Mucosa of stomach (tissue), 1 donor: Measurements from ENCODE around the gene SLC9A1.

Source experiments
- H3K27me3 ChIP-seq: one replicate; pipeline ENCODE4 v1.7.0; 2013; ENCODE audit warnings: mild to moderate bottlenecking, low read length; ENCODE audit not compliant: control insufficient read depth, insufficient read depth
- H3K36me3 ChIP-seq: one replicate; pipeline ENCODE4 v1.7.0; 2013; ENCODE audit warnings: low read length; ENCODE audit not compliant: control insufficient read depth, insufficient read depth
- H3K4me1 ChIP-seq: one replicate; pipeline ENCODE4 v1.7.0; 2013; ENCODE audit warnings: mild to moderate bottlenecking, low read length; ENCODE audit not compliant: control insufficient read depth, insufficient read depth
- H3K4me3 ChIP-seq: one replicate; pipeline ENCODE4 v1.7.0; 2013; ENCODE audit warnings: low read length
- H3K9ac ChIP-seq: one replicate; pipeline ENCODE4 v1.7.0; 2013; ENCODE audit warnings: mild to moderate bottlenecking, low read length, moderate library complexity
- H3K9me3 ChIP-seq: one replicate; pipeline ENCODE4 v1.7.0; 2013; ENCODE audit warnings: mild to moderate bottlenecking, low read length, moderate library complexity; ENCODE audit not compliant: control insufficient read depth
- donor health status: Pancreatic carcinoma.

Gene SLC9A1

GRCh38 chr1:27111626-27112573 is 43.0 kb downstream of the SLC9A1 start:
- peaks cover 64% of the 10 kb centered on the region for H3K4me1 ChIP-seq
- H3K9ac ChIP-seq = peak overlapping the region; percentile 5
- H3K27me3 ChIP-seq = no peaks in the 10 kb centered on the region
- H3K4me3 ChIP-seq = no peak overlapping the region
- peaks cover 18% of the 10 kb centered on the region for H3K36me3 ChIP-seq
- no peaks in the 10 kb centered on the region for H3K9me3 ChIP-seq

DNA sequence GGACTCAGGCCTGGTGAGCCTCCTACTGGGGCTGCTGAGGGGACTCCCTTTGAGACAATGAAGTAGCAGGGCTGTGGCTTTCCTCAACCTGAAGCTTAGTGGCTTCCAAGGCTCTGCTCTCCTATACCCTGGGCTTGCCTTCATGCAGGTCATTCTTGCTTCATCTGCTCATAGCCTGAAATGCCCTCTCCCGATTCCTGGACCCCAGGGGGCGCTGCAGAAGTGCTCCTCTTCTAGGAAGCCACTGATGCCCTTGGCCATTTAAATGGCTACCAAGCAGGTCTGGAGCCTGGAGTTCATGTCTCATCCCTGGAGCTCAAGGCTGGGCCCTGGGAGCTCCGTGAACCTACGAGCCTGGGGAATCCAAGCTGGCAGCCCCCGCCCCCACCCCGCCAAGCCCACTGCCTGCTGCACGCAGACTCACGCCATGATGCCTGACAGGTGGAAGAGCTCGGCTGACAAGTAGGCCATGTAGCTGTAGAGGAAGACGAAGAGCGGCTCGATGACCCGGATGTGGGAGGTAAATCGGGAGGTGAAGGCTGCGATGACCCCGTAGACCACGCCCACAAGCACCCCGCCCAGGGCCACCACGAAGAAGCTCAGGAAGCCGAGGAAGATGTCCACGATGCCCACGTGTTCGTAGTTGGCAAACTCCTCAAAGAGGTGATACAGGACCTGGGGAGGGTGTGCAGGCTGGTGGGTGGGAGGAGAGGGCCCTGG is 45.7 kb downstream of the SLC9A1 start:
- peaks cover 43% of the 10 kb centered on the region for H3K4me1 ChIP-seq
- no peaks in the 10 kb centered on the region for H3K9me3 ChIP-seq
- H3K9ac ChIP-seq = no peak overlapping the region
- no peaks in the 10 kb centered on the region for H3K27me3 ChIP-seq
- H3K36me3 ChIP-seq = peaks cover 30% of the 10 kb centered on the region
- no peak overlapping the region for H3K4me3 ChIP-seq

DNA sequence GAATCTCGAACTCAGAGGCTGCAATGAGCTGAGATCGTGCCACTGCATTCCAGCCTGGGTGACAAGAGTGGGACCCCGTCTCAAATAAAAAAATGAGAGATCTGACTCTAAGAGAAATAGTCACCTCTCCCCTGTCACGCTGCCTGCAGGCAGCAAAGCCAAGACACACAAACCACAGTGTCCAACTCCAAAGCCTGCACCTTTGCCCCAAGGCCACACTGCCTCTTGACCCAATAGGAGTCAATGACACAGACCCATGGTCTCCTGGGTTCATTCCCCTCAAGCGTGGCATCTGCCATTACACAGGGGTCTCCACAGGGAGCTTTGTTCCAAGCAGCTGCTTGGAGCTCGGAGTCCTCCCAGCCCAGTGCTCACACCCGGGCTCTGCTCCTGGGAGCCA is 46.3 kb downstream of the SLC9A1 start:
- no peaks in the 10 kb centered on the region for H3K27me3 ChIP-seq
- peaks cover 28% of the 10 kb centered on the region for H3K36me3 ChIP-seq
- no peak overlapping the region for H3K4me3 ChIP-seq
- H3K9ac ChIP-seq = no peak overlapping the region
- H3K4me1 ChIP-seq = peaks cover 38% of the 10 kb centered on the region
- no peaks in the 10 kb centered on the region for H3K9me3 ChIP-seq

- no peaks in the 10 kb centered on the region for H3K27me3 ChIP-seq
- no peak overlapping the region for H3K9ac ChIP-seq
- H3K4me1 ChIP-seq = peaks cover 28% of the 10 kb centered on the region
- H3K9me3 ChIP-seq = no peaks in the 10 kb centered on the region
- no peak overlapping the region for H3K4me3 ChIP-seq
- H3K36me3 ChIP-seq = peaks cover 31% of the 10 kb centered on the region
These were observed 48.2 kb downstream of the SLC9A1 start for GRCh38 chr1:27106561-27107323.

GRCh38 chr1:27105018-27105417 is 49.9 kb downstream of the SLC9A1 start:
- Histone ChIP-seq H3K4me1 (peaks cover 37% of the 10 kb centered on the region), H3K9me3 (no peaks in the 10 kb centered on the region), H3K4me3 (no peak overlapping the region), H3K27me3 (no peaks in the 10 kb centered on the region), H3K9ac (no peak overlapping the region), H3K36me3 (peaks cover 48% of the 10 kb centered on the region)

DNA sequence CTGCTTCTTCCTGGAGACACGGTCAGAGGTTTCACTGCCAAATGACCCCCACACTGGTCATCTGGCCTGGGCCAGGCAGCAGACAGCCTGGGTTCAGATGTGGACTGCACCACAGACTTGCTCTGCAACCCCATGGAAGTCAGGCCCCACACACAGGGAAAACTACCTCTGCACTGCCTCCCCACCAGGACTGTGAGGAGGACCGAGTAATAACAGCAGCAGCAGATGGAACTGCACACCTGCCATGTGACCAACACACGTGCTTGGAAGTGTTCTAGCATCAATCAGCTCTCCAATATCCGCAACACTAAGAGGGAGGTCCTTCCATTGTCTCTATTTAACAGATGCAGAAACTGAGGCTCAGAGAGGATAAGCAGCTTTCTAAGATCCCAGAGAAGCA is 51.4 kb downstream of the SLC9A1 start:
- H3K4me1 ChIP-seq = peaks cover 52% of the 10 kb centered on the region
- peaks cover 57% of the 10 kb centered on the region for H3K36me3 ChIP-seq
- H3K9ac ChIP-seq = no peak overlapping the region
- no peaks in the 10 kb centered on the region for H3K27me3 ChIP-seq
- H3K9me3 ChIP-seq = no peaks in the 10 kb centered on the region
- H3K4me3 ChIP-seq = no peak overlapping the region

DNA sequence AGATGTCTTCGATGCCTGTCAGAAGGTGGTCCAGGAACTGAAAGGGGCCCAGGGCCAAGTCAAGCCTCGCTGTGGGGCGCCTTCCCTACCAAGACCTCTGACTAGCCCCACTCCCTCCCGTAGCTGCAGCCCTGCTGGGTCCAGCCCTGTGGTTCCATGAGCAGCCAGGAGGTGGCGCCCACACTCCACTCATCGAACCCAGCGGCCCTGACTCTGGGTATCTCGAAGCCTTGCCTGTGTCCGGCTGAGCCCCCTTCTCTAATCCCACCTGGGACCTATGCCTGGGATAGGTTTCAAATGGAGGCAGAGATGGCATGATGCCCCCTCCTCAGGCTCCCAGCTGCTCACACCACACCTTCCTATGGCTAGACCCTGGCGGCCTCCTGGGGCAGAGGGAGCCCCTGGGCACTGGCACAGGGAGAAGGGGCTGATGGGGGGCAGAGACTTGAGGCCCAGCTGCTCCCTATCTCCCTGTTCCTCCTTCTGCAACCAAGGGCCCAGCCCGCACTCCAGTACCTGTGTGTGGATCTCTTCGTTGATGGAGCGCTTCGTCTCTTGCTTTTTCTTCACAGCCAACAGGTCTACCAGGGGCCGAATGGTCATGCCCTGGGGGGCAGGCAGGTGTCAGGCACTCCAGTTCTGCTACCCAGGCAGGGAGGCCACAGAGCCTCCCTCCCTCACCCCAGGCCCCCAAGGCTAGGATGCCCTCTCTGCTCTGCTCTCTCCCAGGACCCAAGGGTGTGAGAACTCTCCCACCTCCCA is 52.0 kb downstream of the SLC9A1 start:
- Histone ChIP-seq H3K9me3 (no peaks in the 10 kb centered on the region), H3K36me3 (peaks cover 55% of the 10 kb centered on the region), H3K9ac (no peak overlapping the region), H3K4me3 (no peak overlapping the region), H3K4me1 (peaks cover 56% of the 10 kb centered on the region), H3K27me3 (no peaks in the 10 kb centered on the region)

GRCh38 chr1:27102134-27102706 is 52.7 kb downstream of the SLC9A1 start:
- Histone ChIP-seq H3K36me3 (peaks cover 54% of the 10 kb centered on the region), H3K9ac (no peak overlapping the region), H3K27me3 (no peaks in the 10 kb centered on the region), H3K4me3 (no peak overlapping the region), H3K9me3 (no peaks in the 10 kb centered on the region), H3K4me1 (peaks cover 50% of the 10 kb centered on the region)

DNA sequence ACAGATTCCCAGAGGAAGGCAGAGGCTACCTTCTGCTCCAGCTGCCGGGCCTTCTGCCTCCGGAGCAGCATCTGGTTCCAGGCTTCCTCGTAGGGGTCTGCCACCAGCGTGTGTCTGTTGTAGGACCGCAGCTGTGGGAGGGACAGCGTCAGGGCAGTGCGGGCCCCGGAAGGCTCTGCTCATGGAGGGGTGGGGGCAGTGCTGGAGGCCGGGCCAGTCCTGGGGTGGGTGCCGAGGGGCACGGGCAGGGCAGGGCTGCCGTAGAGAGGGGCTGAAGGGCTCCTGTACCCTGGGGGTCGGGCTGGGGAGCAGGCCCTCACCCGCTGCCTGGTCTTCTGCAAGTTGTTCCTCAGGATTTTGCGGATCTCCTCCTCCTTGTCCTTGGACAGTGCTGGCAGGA is 53.2 kb downstream of the SLC9A1 start:
- peaks cover 50% of the 10 kb centered on the region for H3K36me3 ChIP-seq
- H3K4me1 ChIP-seq = peaks cover 45% of the 10 kb centered on the region
- no peak overlapping the region for H3K9ac ChIP-seq
- H3K27me3 ChIP-seq = no peaks in the 10 kb centered on the region
- H3K4me3 ChIP-seq = no peak overlapping the region
- H3K9me3 ChIP-seq = no peaks in the 10 kb centered on the region

DNA sequence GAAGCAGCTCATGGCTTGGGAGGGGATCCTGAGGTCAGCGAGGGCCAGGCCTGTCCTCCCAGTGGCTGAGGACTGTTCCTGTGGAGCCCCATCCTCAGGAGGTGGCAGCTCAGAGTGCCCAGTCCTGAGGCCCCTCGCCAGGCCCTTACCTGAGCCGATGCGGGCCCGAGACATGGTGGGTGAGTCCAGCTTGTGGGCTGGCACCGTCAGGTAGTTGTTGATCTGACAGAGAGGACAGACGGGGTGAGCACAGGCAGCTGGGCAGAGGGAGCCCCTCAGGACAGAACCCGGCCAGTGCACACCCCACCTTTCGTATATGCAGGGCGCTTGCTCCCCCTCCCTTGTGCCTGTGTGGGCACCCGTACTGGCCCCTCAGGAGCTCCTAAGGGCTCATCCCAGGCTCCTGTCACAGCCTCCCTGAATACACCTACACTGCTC is 53.9 kb downstream of the SLC9A1 start:
- H3K9me3 ChIP-seq = no peaks in the 10 kb centered on the region
- no peaks in the 10 kb centered on the region for H3K27me3 ChIP-seq
- H3K36me3 ChIP-seq = peaks cover 46% of the 10 kb centered on the region
- no peak overlapping the region for H3K4me3 ChIP-seq
- peaks cover 44% of the 10 kb centered on the region for H3K4me1 ChIP-seq
- H3K9ac ChIP-seq = peak overlapping the region; percentile 34
